NT2/D1 (cell line): Measurements from ENCODE around the gene DDX56.

Experiments used
- SUZ12 ChIP-seq: IDR thresholded peaks from 2 replicates; pipeline ENCODE4 v1.6.1; 2011; ENCODE audit not compliant: insufficient read length, insufficient read depth; ENCODE audit errors: extremely low read depth
- YY1 ChIP-seq: IDR thresholded peaks from 2 replicates; pipeline ENCODE4 v1.6.1; 2011; ENCODE audit not compliant: insufficient read length, insufficient read depth

- TF ChIP-seq SUZ12 (no peak), YY1 (no peak)
Measured at GRCh38 chr7:44581879-44582603, 8.3 kb upstream of the DDX56 start, which contains the start of gene TMED4.
